Activated CD4-positive, alpha-beta T cell treated with anti-CD3 and anti-CD28 coated beads for 36 hours (primary cell): ENCODE measurements around the gene AQP11. TPM values are rescaled to one million over a fixed set of nuclear protein-coding genes. Genes with fewer than 3 reads are reported as not detected.
A peak's percentile ranks its signal among the peaks of the same experiment; 100 is the strongest.
"Not testable (repeated sequence)": the region's sequence is repeated elsewhere in the genome, so short reads cannot be mapped to it uniquely, and the experiment has no call there.

Source experiments
- ATAC-seq: fragments of 200-7000 bp; cut with Tn5 transposase; one replicate; pipeline ENCODE4 v1.10.0; 2021; ENCODE audit warnings: mild to moderate bottlenecking, moderate library complexity
- CTCF ChIA-PET: fragments of 350-600 bp; sonication (Branson Sonifier 250); formaldehyde crosslinking; loops from one replicate; lab custom pipeline; 2021; ENCODE audit warnings: antibody characterized with exemption; lab: Charles Lee
- POLR2A ChIA-PET: fragments of 350-600 bp; sonication (Branson Sonifier 250); formaldehyde crosslinking; loops from one replicate; lab custom pipeline; 2021; ENCODE audit warnings: antibody characterized with exemption, inconsistent platforms; lab: Charles Lee
- DNase-seq: peaks from one replicate; pipeline ENCODE4 v3.0.0-alpha.2; 2020
- H3K27ac Mint-ChIP-seq: one replicate; pipeline ENCODE4 v1.8.0; 2021; ENCODE audit warnings: mixed read lengths
- H3K27me3 Mint-ChIP-seq: one replicate; pipeline ENCODE4 v1.8.0; 2021; ENCODE audit warnings: mixed read lengths
- H3K36me3 Mint-ChIP-seq: one replicate; pipeline ENCODE4 v1.8.0; 2021; ENCODE audit warnings: low read depth, mixed read lengths
- H3K4me1 Mint-ChIP-seq: one replicate; pipeline ENCODE4 v1.8.0; 2021; ENCODE audit warnings: mixed read lengths
- H3K4me3 Mint-ChIP-seq: one replicate; pipeline ENCODE4 v1.8.0; 2021; ENCODE audit warnings: mild to moderate bottlenecking, moderate library complexity, mixed read lengths
- H3K9me3 Mint-ChIP-seq: one replicate; pipeline ENCODE4 v1.8.0; 2021; ENCODE audit warnings: low read depth, mixed read lengths
- intact Hi-C, 2 experiments: fragments of 100-400 bp; cut with DNase I in 1 of 2; cut with micrococcal nuclease in 1 of 2; formaldehyde crosslinking; loops; one replicate each; pipeline versions ENCODE4 v1.14.2 to v1.15.1; 2022 to 2024; cut with DNase I, micrococcal nuclease
- total RNA-seq, 2 experiments: library from RNA; stranded (reverse); gene quantifications; one replicate each; pipeline ENCODE4 v1.2.3, GENCODE V29; 2021

The AQP11 gene, protein sequence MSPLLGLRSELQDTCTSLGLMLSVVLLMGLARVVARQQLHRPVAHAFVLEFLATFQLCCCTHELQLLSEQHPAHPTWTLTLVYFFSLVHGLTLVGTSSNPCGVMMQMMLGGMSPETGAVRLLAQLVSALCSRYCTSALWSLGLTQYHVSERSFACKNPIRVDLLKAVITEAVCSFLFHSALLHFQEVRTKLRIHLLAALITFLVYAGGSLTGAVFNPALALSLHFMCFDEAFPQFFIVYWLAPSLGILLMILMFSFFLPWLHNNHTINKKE
- total RNA-seq = under 1 TPM in 1 of 2 experiments, not detected in 1; 0.14 TPM

DNA sequence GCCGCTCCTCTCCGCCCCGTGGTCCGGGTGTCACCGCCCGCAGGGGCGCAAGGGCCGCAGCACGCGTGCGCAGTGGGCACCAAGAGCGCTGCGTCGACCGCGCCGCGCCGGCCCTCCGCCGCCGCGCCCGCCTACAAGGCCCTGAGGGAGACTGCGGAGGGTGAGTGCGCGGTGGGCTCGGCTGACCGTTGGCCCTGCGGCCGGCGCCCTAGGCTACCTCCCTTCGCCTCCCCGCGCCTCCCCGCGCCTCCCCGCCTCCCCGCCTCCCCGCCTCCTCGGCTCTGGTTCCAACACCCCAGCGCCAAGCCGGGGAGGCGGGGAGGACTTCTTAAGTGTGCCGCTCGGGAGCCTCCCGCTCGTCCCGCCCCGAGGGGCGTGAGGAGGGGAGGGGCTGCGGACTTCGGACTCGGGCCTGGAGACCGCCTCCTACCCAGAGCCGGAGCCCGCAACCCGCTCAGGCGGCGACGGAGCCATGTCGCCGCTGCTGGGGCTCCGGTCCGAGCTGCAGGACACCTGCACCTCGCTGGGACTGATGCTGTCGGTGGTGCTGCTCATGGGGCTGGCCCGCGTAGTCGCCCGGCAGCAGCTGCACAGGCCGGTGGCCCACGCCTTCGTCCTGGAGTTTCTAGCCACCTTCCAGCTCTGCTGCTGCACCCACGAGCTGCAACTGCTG is at the start of gene AQP11:
AQP11 (plus strand) TSS at position 433 of the 673 bp plus-strand sequence; CDS start at position 473, 40 bp downstream.
- no peaks in the 10 kb centered on the region for H3K36me3 Mint-ChIP-seq
- H3K9me3 Mint-ChIP-seq = no peaks in the 10 kb centered on the region
- CTCF ChIA-PET = interaction anchor here (0.5 kb wide), 1 partner anchor 670 kb away, joined by 3 read pairs; no protein-coding TSS in a partner anchor

DNA sequence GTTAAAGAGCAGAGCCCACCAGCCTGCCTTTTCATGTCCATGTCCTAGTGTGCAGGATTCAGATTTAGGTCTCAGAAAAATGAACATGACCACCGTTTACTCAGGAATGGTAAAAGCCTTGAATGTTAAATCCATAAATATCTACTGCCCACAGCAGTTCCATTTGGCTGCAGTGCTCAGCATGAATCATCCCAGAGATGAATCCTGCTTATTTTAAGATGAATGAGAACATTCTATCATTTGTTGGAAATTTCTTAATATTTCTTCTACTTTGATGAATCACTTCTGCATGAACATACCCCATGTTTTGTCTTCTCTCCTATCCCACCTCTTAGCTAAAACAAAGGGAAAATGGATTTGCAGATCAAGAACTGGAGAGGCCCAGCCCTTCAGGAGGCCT is 47.5 kb upstream of the AQP11 start:
- CTCF ChIA-PET = no interaction called here
- no peak overlapping the region for H3K4me3 Mint-ChIP-seq
- ATAC-seq (no peak), DNase-seq (no peak)
- H3K9me3 Mint-ChIP-seq = no peaks in the 10 kb centered on the region
- no peaks in the 10 kb centered on the region for H3K4me1 Mint-ChIP-seq
- intact Hi-C loops = no loop called here
- H3K36me3 Mint-ChIP-seq = no peaks in the 10 kb centered on the region
- no peak overlapping the region for H3K27ac Mint-ChIP-seq
- H3K27me3 Mint-ChIP-seq = no peaks in the 10 kb centered on the region
- POLR2A ChIA-PET = no interaction called here

More for the DNA sequence above, at the start of gene AQP11:
- intact Hi-C loops = no loop called here
- H3K27ac Mint-ChIP-seq = no peak within 1 kb of the TSS
- DNase-seq (peak; percentile 72), ATAC-seq (peak; percentile 85)
- H3K4me3 Mint-ChIP-seq = peak within 1 kb of the TSS; percentile 73
- peaks cover 3% of the 10 kb centered on the region for H3K27me3 Mint-ChIP-seq
- POLR2A ChIA-PET = no interaction called here
- peaks cover 14% of the 10 kb centered on the region for H3K4me1 Mint-ChIP-seq

DNA sequence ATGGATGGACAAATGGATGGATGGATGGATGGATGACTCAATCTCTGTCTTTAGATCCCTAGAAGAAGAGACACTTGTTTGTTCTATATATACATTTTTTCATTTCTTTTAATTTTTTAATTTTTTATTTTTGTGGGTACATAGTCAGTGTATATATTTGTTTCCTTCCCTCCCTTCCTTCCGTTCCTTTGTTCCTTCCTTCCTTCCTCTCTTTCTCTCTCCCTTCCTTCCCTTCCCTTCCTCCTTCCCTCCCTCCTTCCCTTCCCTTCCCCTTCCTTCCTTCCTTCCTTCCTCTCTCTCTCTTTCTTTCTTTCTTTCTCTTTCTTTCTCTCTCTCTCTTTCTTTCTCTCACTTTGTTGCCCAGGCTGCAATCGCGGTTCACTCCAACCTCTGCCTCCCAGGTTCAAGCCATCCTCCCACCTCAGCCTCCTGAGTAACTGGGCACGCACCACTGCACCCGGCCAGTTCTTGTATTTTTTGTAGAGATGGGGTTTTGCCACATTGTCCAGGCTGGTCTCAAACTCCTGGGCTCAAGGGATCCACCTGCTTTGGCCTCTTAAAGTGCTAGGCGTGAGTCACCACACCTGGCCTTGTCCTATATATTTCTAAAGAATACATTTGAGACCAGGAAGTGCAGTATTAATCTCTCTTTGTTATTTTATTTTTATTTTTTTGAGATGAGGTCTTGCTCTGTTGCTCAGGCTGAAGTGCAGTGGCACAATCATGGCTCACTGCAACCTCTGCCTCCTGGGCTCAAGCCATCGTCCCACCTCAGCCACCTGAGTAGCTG is 42.5 kb upstream of the AQP11 start:
- ChIA-PET POLR2A (no interaction called here), CTCF (interaction anchor here (0.6 to 1.6 kb wide), 10 partner anchors 12 to 359 kb away, joined by 3 to 6 read pairs (median 3); no protein-coding TSS in a partner anchor)
- Mint-ChIP-seq H3K4me1 (peaks cover 2% of the 10 kb centered on the region), H3K36me3 (no peaks in the 10 kb centered on the region), H3K4me3 (no peak overlapping the region), H3K27me3 (no peaks in the 10 kb centered on the region), H3K27ac (no peak overlapping the region), H3K9me3 (no peaks in the 10 kb centered on the region)
- DNase-seq = no peak
- intact Hi-C loops = no loop called here
- no peak for ATAC-seq

DNA sequence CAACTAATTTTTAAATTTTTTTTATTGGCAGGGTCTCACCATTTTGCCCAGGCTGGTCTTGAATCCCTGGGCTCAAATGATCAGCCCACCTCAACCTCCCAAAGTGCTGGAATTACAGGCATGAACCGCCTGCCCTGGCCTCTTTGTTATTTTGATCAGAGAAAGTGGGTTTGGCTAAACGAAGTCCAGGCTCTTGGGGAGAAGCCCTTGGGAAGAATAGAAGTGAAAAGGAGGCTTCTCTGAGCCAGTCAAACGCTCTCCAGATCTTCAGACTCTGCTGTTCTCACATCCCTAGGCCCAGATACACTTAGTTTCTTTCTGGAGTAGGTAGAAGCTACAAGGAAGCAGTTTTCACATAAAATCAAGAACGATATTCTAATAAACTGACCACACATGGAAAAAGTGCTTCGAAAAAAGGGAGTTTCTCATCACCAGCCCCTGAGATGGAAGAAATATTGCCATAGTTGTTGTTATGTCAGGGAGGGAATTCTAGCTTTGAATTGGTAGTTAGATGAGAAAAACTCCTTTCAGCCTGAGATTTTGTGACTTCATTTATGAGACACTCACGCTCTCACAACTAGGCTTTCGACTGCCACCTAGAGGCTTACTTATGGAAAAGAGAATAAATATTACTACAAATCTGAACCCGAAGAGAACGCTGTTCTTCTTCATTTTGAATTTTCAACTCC is 41.7 kb upstream of the AQP11 start:
- Mint-ChIP-seq H3K27ac (no peak overlapping the region), H3K4me3 (no peak overlapping the region), H3K9me3 (no peaks in the 10 kb centered on the region), H3K4me1 (peaks cover 2% of the 10 kb centered on the region), H3K27me3 (no peaks in the 10 kb centered on the region), H3K36me3 (no peaks in the 10 kb centered on the region)
- intact Hi-C loops = loop anchor here (1.0 to 2.0 kb wide), 6 partner anchors 74 to 501 kb away; partner anchors contain the start of gene PAK1 (in 1 of the 2)
- peak; percentile 40 for DNase-seq
- CTCF ChIA-PET = interaction anchor here (0.6 to 2.0 kb wide), 25 partner anchors 9 to 1264 kb away, joined by 3 to 18 read pairs (median 3); no protein-coding TSS in a partner anchor
- POLR2A ChIA-PET = no interaction called here
- ATAC-seq = no peak

DNA sequence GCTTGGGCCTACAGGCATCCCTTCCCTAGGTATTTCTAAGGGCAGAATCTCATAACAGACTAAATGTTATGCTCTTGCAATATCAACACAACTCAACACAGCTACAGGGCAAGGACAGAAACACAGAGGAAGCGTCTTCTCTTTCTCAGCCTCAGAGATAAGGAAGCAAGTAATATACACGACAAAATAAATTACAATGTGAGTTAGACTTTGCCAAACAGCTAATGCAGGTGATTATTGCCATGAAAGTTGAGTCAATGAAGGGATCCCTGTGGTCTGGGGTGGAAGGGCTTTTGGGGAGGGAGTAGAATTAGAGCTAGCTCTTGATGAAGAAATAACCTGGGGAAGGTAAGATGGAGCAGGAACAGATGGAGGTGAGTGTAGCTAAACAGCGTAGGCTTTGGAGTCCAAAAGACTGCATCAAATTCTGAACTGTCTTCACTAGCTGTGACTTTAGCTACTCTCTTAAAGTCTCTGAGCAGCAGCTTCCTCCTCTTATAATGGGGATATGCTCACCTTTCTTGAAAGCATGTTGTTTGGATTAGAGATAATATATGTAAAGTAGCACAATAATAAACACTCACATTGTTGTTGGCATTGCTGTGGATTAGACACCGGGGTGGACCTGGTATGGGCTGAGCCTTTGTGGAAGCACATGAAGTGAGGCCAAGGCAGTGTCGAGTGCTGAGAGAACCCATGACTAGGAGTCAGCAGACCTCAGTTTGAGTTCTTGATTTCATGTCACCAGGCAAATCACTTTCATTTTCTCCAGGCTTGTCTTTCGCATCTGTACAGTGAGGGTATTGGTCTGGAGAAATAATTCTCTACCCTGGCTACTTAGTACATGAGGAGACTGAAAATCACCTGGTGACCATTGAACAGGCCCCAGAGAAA is 41.0 kb upstream of the AQP11 start:
- no peak for DNase-seq
- Mint-ChIP-seq H3K4me1 (peaks cover 2% of the 10 kb centered on the region), H3K4me3 (no peak overlapping the region), H3K36me3 (no peaks in the 10 kb centered on the region), H3K27ac (no peak overlapping the region), H3K9me3 (no peaks in the 10 kb centered on the region), H3K27me3 (no peaks in the 10 kb centered on the region)
- no peak for ATAC-seq
- intact Hi-C loops = loop anchor here (1.0 to 2.0 kb wide), 6 partner anchors 74 to 502 kb away; partner anchors contain the start of gene PAK1 (in 1 of the 2)
- POLR2A ChIA-PET = no interaction called here
- CTCF ChIA-PET = interaction anchor here (0.6 to 2.0 kb wide), 23 partner anchors 8 to 1265 kb away, joined by 3 to 18 read pairs (median 3); no protein-coding TSS in a partner anchor

DNA sequence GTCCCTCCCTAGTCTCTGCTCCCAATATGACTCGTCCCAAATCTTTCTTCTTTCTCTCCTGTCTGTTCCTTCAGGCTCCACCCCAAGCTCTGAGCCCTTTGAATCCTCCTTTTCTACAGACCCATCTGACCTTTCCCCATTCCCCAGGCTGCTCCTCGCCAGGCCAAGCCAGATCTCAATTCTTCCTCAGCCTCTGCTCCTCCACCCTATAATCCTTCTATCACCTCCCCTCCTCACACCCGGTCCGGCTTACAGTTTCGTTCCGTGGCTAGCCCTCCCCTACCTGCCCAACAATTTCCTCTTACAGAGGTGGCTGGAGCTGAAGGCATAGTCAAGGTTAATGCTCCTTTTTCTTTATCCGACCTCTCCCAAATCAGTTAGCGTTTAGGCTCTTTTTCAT is 38.3 kb upstream of the AQP11 start:
- H3K36me3 Mint-ChIP-seq, H3K4me3 Mint-ChIP-seq, H3K27me3 Mint-ChIP-seq, DNase-seq, intact Hi-C loops, H3K27ac Mint-ChIP-seq, ATAC-seq, H3K4me1 Mint-ChIP-seq, H3K9me3 Mint-ChIP-seq, POLR2A ChIA-PET, CTCF ChIA-PET: not testable (repeated sequence)

DNA sequence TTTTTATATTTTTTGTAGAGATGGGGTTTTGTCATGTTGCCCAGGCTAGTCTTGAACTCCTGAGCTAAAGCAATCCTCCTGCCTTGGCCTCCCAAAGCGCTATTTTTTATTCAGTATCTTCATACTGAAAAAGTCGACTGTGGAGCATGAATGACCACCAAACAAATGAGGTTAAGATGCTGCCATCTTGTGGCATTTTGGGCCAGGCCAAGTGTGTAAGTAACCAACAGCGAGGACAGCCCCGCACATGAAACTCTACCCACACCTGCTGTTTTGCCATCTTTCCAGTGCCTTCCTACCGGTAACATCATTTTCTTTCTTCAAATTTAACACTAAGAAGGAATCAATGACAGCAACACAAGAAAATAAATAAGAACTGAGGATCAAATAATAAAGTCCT is 32.2 kb upstream of the AQP11 start:
- ATAC-seq (no peak), DNase-seq (peak; percentile 10)
- intact Hi-C loops = no loop called here
- Mint-ChIP-seq H3K27ac (no peak overlapping the region), H3K9me3 (peaks cover 6% of the 10 kb centered on the region), H3K4me3 (no peak overlapping the region), H3K36me3 (no peaks in the 10 kb centered on the region), H3K27me3 (no peaks in the 10 kb centered on the region), H3K4me1 (no peaks in the 10 kb centered on the region)
- ChIA-PET POLR2A (no interaction called here), CTCF (interaction anchor here (0.6 to 1.9 kb wide), 2 partner anchors 9 to 979 kb away, joined by 3 to 9 read pairs; no protein-coding TSS in a partner anchor)

DNA sequence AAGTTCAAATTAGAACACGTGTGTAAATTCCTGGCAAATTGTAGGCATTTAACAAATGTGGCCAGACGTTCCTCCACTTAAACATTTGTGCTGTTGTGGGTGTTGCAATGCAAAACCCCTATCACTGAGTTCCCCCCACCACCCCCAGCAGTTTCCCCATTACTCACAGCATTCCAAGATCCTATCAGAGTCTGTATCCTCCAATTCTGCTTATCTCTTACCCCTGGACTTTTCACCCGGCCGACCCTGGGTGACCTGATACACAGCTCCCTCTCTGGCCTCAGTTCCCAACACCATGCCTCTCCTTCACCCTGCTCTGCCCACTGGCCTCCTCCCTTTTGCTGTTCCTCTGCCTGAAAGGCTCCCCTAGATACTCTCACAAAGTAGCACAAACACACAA is 31.4 kb upstream of the AQP11 start:
- POLR2A ChIA-PET = no interaction called here
- H3K4me1 Mint-ChIP-seq = no peaks in the 10 kb centered on the region
- no peaks in the 10 kb centered on the region for H3K36me3 Mint-ChIP-seq

GRCh38 chr11:77559686-77560401 is 29.9 kb upstream of the AQP11 start:
- ChIA-PET CTCF (no interaction called here), POLR2A (no interaction called here)
- Mint-ChIP-seq H3K4me1 (no peaks in the 10 kb centered on the region), H3K9me3 (peaks cover 14% of the 10 kb centered on the region), H3K36me3 (no peaks in the 10 kb centered on the region), H3K27me3 (no peaks in the 10 kb centered on the region), H3K27ac (no peak overlapping the region), H3K4me3 (no peak overlapping the region)
- ATAC-seq (peak; percentile 47), DNase-seq (no peak)
- intact Hi-C loops = no loop called here

More for the DNA sequence above, 31.4 kb upstream of the AQP11 start:
- CTCF ChIA-PET = no interaction called here
- ATAC-seq = no peak
- H3K27ac Mint-ChIP-seq = no peak overlapping the region
- H3K4me3 Mint-ChIP-seq = no peak overlapping the region
- DNase-seq = no peak
- H3K9me3 Mint-ChIP-seq = peaks cover 7% of the 10 kb centered on the region
- intact Hi-C loops = no loop called here
- H3K27me3 Mint-ChIP-seq = no peaks in the 10 kb centered on the region

- Mint-ChIP-seq H3K4me3 (no peak overlapping the region), H3K9me3 (peaks cover 11% of the 10 kb centered on the region), H3K27me3 (no peaks in the 10 kb centered on the region), H3K36me3 (peaks cover 2% of the 10 kb centered on the region), H3K4me1 (no peaks in the 10 kb centered on the region), H3K27ac (no peak overlapping the region)
- DNase-seq (no peak), ATAC-seq (no peak)
- intact Hi-C loops = no loop called here
- ChIA-PET CTCF (no interaction called here), POLR2A (no interaction called here)
Observed at GRCh38 chr11:77560605-77561004, 29.1 kb upstream of the AQP11 start.
